ENCODE results near the gene MYO15A. TPM values are rescaled to one million over a fixed set of nuclear protein-coding genes. Genes with fewer than 3 reads are reported as not detected.
"Not testable (repeated sequence)": the region's sequence is repeated elsewhere in the genome, so short reads cannot be mapped to it uniquely, and the experiment has no call there.

Gene MYO15A
- total RNA-seq, 1 donor from 2014 or later: 3.3 TPM

DNA sequence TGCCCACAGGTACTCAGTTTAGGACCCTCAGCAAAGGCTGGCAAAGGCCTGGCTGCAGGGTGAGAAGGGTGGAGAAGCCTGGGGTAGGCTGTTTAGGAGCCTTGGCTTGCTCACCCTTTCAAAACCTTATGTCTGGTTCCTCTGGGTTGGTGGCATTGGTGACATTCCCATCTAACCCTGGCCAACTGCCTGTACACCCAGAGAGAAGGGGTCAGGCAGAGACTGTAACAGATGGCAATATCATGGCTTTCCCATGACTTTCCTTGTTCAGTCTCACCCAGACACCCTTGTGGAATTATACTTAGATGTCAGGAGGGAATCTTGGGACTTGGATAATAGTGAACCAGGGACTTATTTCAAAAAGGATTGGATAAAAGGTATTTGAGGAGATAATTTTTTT, 98.4 kb downstream of the MYO15A start:
- Histone ChIP-seq H3K4me1 (no peaks in the 10 kb centered on the region), H3K9me3 (no peaks in the 10 kb centered on the region), H3K36me3 (peaks cover 83% of the 10 kb centered on the region), H3K27me3 (ENCODE audit: low read depth) (no peaks in the 10 kb centered on the region), H3K4me3 (no peak overlapping the region), H3K27ac (no peak overlapping the region)
- TF ChIP-seq, protein P1, sequence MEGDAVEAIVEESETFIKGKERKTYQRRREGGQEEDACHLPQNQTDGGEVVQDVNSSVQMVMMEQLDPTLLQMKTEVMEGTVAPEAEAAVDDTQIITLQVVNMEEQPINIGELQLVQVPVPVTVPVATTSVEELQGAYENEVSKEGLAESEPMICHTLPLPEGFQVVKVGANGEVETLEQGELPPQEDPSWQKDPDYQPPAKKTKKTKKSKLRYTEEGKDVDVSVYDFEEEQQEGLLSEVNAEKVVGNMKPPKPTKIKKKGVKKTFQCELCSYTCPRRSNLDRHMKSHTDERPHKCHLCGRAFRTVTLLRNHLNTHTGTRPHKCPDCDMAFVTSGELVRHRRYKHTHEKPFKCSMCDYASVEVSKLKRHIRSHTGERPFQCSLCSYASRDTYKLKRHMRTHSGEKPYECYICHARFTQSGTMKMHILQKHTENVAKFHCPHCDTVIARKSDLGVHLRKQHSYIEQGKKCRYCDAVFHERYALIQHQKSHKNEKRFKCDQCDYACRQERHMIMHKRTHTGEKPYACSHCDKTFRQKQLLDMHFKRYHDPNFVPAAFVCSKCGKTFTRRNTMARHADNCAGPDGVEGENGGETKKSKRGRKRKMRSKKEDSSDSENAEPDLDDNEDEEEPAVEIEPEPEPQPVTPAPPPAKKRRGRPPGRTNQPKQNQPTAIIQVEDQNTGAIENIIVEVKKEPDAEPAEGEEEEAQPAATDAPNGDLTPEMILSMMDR (IDR thresholded peaks at IDR 0.05): no peak
- intact Hi-C loops (cut with DNase I): no loop called here
- DNase-seq (no peak), ATAC-seq (no peak)

DNA sequence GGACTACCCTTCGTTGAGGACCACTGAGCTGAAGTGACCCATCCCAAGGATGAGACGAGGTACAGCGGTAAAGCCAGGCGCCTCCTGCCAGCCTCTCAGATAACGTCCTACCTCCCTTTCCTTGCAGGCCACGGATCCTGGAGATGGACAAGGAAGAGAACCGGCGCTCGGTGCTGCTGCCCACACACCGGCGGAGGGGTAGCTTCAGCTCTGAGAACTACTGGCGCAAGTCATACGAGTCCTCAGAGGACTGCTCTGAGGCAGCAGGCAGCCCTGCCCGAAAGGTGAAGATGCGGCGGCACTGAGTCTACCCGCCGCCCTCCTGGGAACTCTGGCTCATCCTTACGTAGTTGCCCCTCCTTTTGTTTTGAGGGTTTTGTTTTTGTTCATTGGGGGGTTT, 99.5 kb downstream of the MYO15A start:
- intact Hi-C loops (cut with DNase I): no loop called here
- ATAC-seq (no peak), DNase-seq (no peak)
- TF ChIP-seq, protein P1 (IDR thresholded peaks at IDR 0.05): no peak
- Histone ChIP-seq H3K27me3 (ENCODE audit: low read depth) (no peaks in the 10 kb centered on the region), H3K4me3 (no peak overlapping the region), H3K4me1 (no peaks in the 10 kb centered on the region), H3K36me3 (peaks cover 80% of the 10 kb centered on the region), H3K9me3 (no peaks in the 10 kb centered on the region), H3K27ac (no peak overlapping the region)

DNA sequence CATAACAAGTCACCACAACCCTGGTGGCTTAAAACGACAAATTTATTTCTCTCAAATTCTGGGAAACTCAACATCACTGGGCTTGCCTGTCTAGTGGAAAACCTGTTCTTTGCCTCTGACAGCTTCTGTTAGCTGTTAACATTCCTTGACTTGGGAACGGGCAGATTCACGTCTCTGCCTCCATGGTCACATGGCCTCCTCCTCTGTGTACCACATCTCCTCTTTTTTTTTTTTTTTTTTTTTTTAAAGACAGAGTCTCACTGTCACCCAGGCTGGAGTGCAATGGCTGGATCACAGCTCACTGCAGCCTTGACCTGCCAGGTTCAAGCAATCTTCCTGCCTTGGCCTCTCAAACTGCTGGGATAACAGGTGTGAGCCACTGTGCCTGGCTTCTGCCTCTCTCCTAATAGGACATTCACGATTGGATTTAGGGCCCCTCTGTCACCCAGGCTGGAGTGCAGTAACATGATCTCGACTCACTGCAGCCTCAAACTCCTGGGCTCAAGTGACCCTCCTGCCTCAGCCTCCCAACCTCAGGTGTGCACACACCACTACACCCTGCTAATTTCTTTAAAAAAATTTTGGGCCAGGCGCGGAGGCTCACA, 105.2 kb downstream of the MYO15A start:
- Histone ChIP-seq H3K27me3 (ENCODE audit: low read depth) (no peaks in the 10 kb centered on the region), H3K36me3 (peaks cover 23% of the 10 kb centered on the region), H3K4me3 (no peak overlapping the region), H3K4me1 (peaks cover 2% of the 10 kb centered on the region), H3K9me3 (no peaks in the 10 kb centered on the region), H3K27ac (no peak overlapping the region)
- TF ChIP-seq, protein P1 (IDR thresholded peaks at IDR 0.05): no peak
- intact Hi-C loops (cut with DNase I): no loop called here
- DNase-seq: no peak
- ATAC-seq: no peak

DNA sequence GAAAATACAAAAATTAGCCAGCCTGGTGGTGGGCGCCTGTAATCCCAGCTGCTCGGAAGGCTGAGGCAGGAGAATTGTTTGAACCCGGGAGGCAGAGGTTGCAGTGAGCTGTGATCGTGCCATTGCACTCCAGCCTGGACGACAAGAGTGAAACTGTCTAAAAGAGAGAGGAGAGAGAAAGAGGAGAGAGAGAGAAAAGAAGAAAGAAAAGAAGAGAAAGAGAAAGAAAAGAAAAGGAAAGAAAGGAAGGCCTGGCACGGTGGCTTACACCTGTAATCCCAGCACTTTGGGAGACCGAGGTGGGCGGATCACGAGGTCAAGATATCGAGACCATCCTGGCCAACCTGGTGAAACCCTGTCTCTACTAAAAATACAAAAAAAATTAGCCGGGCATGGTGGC, 108.3 kb downstream of the MYO15A start:
- H3K27ac ChIP-seq; intact Hi-C loops (cut with DNase I): not testable (repeated sequence)

DNA sequence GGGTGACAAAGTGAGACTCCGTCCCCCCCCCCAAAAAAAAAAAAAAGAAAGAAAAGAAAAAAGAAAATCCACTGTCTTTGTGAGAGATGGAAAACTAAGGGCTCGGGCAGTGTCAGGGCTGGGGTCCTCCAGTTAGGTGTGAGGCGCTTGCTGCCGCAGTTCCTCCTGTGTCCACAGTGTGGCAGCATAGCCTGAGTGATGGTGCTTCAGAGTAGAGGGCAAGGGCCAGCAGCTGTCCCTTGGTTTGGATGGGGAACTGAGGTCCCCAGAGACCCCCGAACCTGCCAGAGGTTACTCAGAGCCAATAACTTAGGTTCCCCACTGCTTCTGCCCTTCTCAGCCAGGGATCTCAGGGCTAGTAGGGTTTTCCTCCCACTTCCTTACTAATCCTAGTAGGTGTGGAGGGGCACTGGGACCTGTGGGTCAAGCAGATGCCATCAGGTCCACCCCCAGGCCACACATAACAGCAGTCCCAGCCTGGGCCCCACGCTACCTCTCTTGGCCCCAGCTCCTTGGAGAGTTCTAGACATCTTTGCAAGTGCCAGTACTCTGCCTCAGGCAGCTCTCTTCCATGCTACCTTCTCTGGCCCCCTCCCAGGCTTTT, 109.0 kb downstream of the MYO15A start:
- H3K4me1 ChIP-seq: peaks cover 8% of the 10 kb centered on the region
- H3K36me3 ChIP-seq: no peaks in the 10 kb centered on the region
- H3K4me3 ChIP-seq: no peak overlapping the region
- no peaks in the 10 kb centered on the region for H3K9me3 ChIP-seq
- no peaks in the 10 kb centered on the region for H3K27me3 ChIP-seq (ENCODE audit: low read depth)
- peak; percentile 91 to 93 for ATAC-seq
- intact Hi-C loops (cut with DNase I): no loop called here
- DNase-seq: peak; percentile 82
- TF ChIP-seq, protein P1 (IDR thresholded peaks at IDR 0.05): peak; percentile 94
- H3K27ac ChIP-seq: no peak overlapping the region

More for the DNA sequence above, 108.3 kb downstream of the MYO15A start:
- not testable (repeated sequence) for H3K4me1 ChIP-seq; H3K36me3 ChIP-seq; H3K9me3 ChIP-seq; ATAC-seq; H3K4me3 ChIP-seq; DNase-seq; H3K27me3 ChIP-seq (ENCODE audit: low read depth)

DNA sequence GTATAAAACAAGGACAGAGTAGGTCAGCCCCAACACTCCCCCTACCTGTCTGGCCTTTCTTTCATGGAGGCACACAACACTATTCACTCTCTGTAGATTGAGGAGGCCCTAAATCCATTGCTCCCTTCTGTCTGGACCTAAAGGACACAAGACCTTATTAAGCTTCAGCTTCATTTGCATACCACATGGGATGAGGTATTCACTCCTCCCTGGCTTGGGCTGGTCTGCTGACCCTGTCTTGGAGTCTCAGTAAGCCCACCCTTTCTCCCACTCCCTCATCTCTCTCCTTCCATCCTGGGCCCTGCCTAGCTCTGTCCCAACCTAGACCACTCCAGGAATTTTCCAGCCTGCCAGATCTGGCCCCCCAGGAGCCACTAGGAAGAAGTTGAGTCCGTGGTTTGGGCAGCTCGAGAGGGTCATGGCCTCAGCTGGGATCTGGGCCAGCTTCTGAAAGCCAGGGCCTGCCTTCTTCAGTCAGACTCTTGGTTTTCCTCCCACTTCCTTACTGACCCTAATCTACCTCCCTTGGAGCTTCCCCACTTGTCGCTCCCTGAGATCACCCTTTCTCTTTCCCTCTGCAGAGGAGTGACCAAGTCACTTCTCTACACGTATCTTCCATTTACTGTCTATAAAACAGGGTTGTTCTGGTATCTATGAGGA, 110.3 kb downstream of the MYO15A start:
- intact Hi-C loops (cut with DNase I): no loop called here
- DNase-seq (no peak), ATAC-seq (peak in 1 of 2 donors; percentile 25)
- TF ChIP-seq, protein P1 (IDR thresholded peaks at IDR 0.05): no peak
- no peaks in the 10 kb centered on the region for H3K9me3 ChIP-seq
- no peak overlapping the region for H3K27ac ChIP-seq
- H3K36me3 ChIP-seq: no peaks in the 10 kb centered on the region
- H3K27me3 ChIP-seq (ENCODE audit: low read depth): no peaks in the 10 kb centered on the region
- peaks cover 8% of the 10 kb centered on the region for H3K4me1 ChIP-seq
- no peak overlapping the region for H3K4me3 ChIP-seq

Measured in lower lobe of right lung (tissue), 2 donors.